Right cardiac atrium (tissue), 5 donors: ENCODE data around the gene EFCAB11. TPM values are rescaled to one million over a fixed set of nuclear protein-coding genes. Genes with fewer than 3 reads are reported as not detected.

Source experiments
- ATAC-seq, 2 donors: fragments of 200-7000 bp; cut with Tn5 transposase; one replicate each; pipeline versions ENCODE4 v1.8.0 to v1.9.1; 2020; ENCODE audit warnings: moderate library complexity in 2 of 2, mild to moderate bottlenecking in 1 of 2
- DNase-seq, 3 donors: peaks; one replicate each; pipeline ENCODE4 v3.0.0-alpha.2; 2020
- H3K27ac ChIP-seq: one replicate; pipeline ENCODE4 v1.5.1; 2013; ENCODE audit warnings: mild to moderate bottlenecking, low read length, control low read depth, moderate library complexity
- H3K27me3 ChIP-seq: one replicate; pipeline ENCODE4 v1.6.1; 2013; ENCODE audit not compliant: control insufficient read depth, insufficient read depth
- H3K4me1 ChIP-seq: one replicate; pipeline ENCODE4 v1.6.1; 2013; ENCODE audit warnings: low read length; ENCODE audit not compliant: control insufficient read depth, insufficient read depth
- H3K4me3 ChIP-seq: one replicate; pipeline ENCODE4 v1.5.1; 2013; ENCODE audit warnings: low read length, control low read depth
- H3K9me3 ChIP-seq: one replicate; pipeline ENCODE4 v1.6.1; 2013; ENCODE audit warnings: low read length; ENCODE audit not compliant: control insufficient read depth
- WGBS: extraction: QIAGEN DNeasy Blood & Tissue Kit; methylation state at CpG from one replicate; pipeline ENCODE4 v1.1.7; 2013; 5-methylcytosine and 5-hydroxymethylcytosine counted together
- intact Hi-C, 4 donors: fragments of 100-400 bp; cut with DNase I; formaldehyde crosslinking; loops; one replicate each; pipeline versions ENCODE4 v1.11.0 to v1.14.0; 2022 to 2023
- polyA plus RNA-seq: library from polyadenylated mRNA; stranded (reverse); fragments of 200-250 nt; gene quantifications from one replicate; pipeline ENCODE4 v1.2.3, GENCODE V29; 2013
- total RNA-seq, 4 donors: library from RNA; stranded (reverse); fragmentation: NEBNext Ultra II Directional; extraction: Animal tissue kit (Norgen Biotek cat#: 25700); gene quantifications; one replicate each; pipeline ENCODE4 v1.2.1, GENCODE V29; 2021
- donor health status: healthy with polysubstance abuse.
- donor health status: DM: no; HTN: yes; CAD: no.
- donor health status: DM: no; HTN: no; CAD: no.
- donor health status: DM: no; HTN: yes; CAD: no; lungs with severe emphysema.
- donor health status: DM: yes; HTN: yes; CAD: no.

EFCAB11 gene
- total and polyA plus RNA-seq, 5 donors, result 3.0 to 4.2 (median 4.2) TPM

- DNase-seq (no peak), ATAC-seq (no peak)
- intact Hi-C loops, result no loop called here
- Histone ChIP-seq H3K4me3 (no peak overlapping the region), H3K27ac (no peak overlapping the region), H3K4me1 (no peaks in the 10 kb centered on the region), H3K27me3 (no peaks in the 10 kb centered on the region), H3K9me3 (no peaks in the 10 kb centered on the region)
- 82% methylated on average over 7 of the region's 7 CpGs for WGBS
Measured at GRCh38 chr14:89746135-89746534, 208.4 kb downstream of the EFCAB11 start.

Other genes starting within 250 kb of the EFCAB11 start
- gene TDP1, start 1.2 kb upstream of the EFCAB11 start, total RNA-seq, result 1 to 10 TPM; 3.8 to 5.4 (median 4.3) TPM
- 1.3 TPM for gene TDP1, start 1.2 kb upstream of the EFCAB11 start, polyA plus RNA-seq
- 10 to 100 TPM in 1 of 4 donors, 1 to 10 TPM in 3; 1.7 to 14.2 (median 6.0) TPM for gene KCNK13, start 107.3 kb upstream of the EFCAB11 start, total RNA-seq
- gene KCNK13, start 107.3 kb upstream of the EFCAB11 start, polyA plus RNA-seq, result 3.2 TPM